PC-9 (cell line): ENCODE measurements around the gene OPN1LW. TPM values are rescaled to one million over a fixed set of nuclear protein-coding genes. Genes with fewer than 3 reads are reported as not detected.

Experiments
- BruUV-seq: library from RNA; stranded (reverse); fragments of 400-500 nt; replicated peaks from 2 replicates; lab custom pipeline; 2021; lab: Mats Ljungman, UMichigan
- CTCF ChIA-PET: fragments of 300-600 bp; sonication (Branson Sonifier 250); formaldehyde crosslinking; loops from one replicate; lab custom pipeline; 2022; ENCODE audit warnings: antibody characterized with exemption; lab: Charles Lee
- POLR2A ChIA-PET: fragments of 300-600 bp; sonication (Branson Sonifier 250); formaldehyde crosslinking; loops from one replicate; lab custom pipeline; 2022; ENCODE audit warnings: antibody characterized with exemption; ENCODE audit not compliant: unreplicated experiment; lab: Charles Lee
- DNase-seq, 2 experiments: peaks; one replicate each; pipeline versions ENCODE4 v3.0.0 to v3.0.0-alpha.2; 2015 to 2022; ENCODE audit warnings: mixed read lengths in 1 of 2
- H2AFZ ChIP-seq: fragments of 200-600 bp; sonication (generic); 2 replicates; pipeline ENCODE4 v1.8.1; 2017; ENCODE audit warnings: antibody characterized with exemption
- H3F3A ChIP-seq: fragments of 200-600 bp; sonication (generic); 2 replicates; pipeline ENCODE4 v1.8.1; 2017; ENCODE audit warnings: antibody characterized with exemption, mild to moderate bottlenecking, low read depth; ENCODE audit not compliant: insufficient read depth
- H3K27ac ChIP-seq: fragments of 200-600 bp; sonication (generic); 2 replicates; pipeline ENCODE4 v1.6.1; 2016; ENCODE audit warnings: mixed run types
- H3K27me3 ChIP-seq: fragments of 200-600 bp; sonication (generic); 2 replicates; pipeline ENCODE4 v1.6.1; 2016; ENCODE audit warnings: low read depth, mixed run types; ENCODE audit not compliant: insufficient read depth
- H3K36me3 ChIP-seq: fragments of 200-600 bp; sonication (generic); 2 replicates; pipeline ENCODE4 v1.6.1; 2016; ENCODE audit warnings: low read depth, mixed run types
- H3K4me1 ChIP-seq: fragments of 200-600 bp; sonication (generic); replicated peaks from 2 replicates; pipeline ENCODE4 v1.6.1; 2016; ENCODE audit warnings: mixed run types; ENCODE audit not compliant: insufficient read depth
- H3K4me2 ChIP-seq: fragments of 200-600 bp; sonication (generic); 2 replicates; pipeline ENCODE4 v1.6.1; 2017; ENCODE audit warnings: mixed run types
- H3K4me3 ChIP-seq: fragments of 200-600 bp; sonication (generic); 2 replicates; pipeline ENCODE4 v1.6.1; 2016; ENCODE audit warnings: mixed run types
- H3K79me2 ChIP-seq: fragments of 200-600 bp; sonication (generic); 2 replicates; pipeline ENCODE4 v1.6.1; 2017; ENCODE audit warnings: low read depth, mixed run types
- H3K9me2 ChIP-seq: fragments of 200-600 bp; sonication (generic); 2 replicates; pipeline ENCODE4 v1.8.1; 2017; ENCODE audit warnings: mild to moderate bottlenecking; ENCODE audit not compliant: insufficient read depth
- H3K9me3 ChIP-seq: fragments of 200-600 bp; sonication (generic); 2 replicates; pipeline ENCODE4 v1.8.1; 2016; ENCODE audit warnings: low read depth; ENCODE audit not compliant: insufficient read depth
- H4K20me1 ChIP-seq: fragments of 200-600 bp; sonication (generic); 2 replicates; pipeline ENCODE4 v1.8.1; 2017; ENCODE audit not compliant: insufficient read depth
- CTCF ChIP-seq: fragments of 200-600 bp; sonication (generic); conservative IDR thresholded peaks from 2 replicates; pipeline ENCODE4 v1.6.1; 2017; ENCODE audit warnings: mixed run types, antibody characterized with exemption, mild to moderate bottlenecking, moderate library complexity
- EZH2 ChIP-seq: fragments of 200-600 bp; sonication (generic); IDR thresholded peaks from 2 replicates; pipeline ENCODE4 v1.8.0; 2017; ENCODE audit warnings: antibody characterized with exemption, low read depth
- intact Hi-C: fragments of 100-400 bp; cut with micrococcal nuclease; formaldehyde crosslinking; loops from one replicate; pipeline ENCODE4 v1.10.0; 2022; ENCODE audit not compliant: unreplicated experiment
- total RNA-seq: library from RNA; stranded (reverse); gene quantifications from 2 replicates; pipeline ENCODE4 v1.2.3, GENCODE V29; 2021

Gene OPN1LW
- total RNA-seq, 1 experiment from 2014 or later = not detected

DNA sequence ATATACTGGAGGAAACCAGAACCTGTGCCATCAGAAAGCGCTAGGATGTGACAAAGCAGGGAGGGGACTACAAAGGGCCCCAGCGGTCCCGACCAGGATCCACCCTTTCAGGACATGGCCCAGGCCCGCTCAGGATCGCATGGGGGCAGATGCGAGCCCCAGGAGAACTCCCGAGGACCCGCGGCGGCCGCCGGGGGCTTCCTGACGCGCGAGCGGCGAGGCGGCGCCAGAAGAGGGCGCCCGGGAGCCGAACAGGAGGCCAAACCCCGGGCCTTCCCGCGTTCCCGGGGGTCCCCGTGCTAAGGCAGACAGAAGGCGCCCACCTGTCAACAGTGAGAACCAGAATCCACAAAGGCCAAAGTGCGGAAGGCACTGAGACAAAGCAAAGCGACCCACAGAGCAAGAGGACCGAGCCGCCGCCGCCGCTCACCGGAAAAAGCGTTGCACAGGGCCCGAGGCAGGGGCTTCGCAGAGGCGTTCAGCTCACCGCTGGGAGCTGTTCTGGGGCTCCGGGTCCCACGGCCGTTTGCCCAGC lies 7.3 kb upstream of the OPN1LW start:
- no peaks in the 10 kb centered on the region for H3K36me3 ChIP-seq
- BruUV-seq = no TSS peak
- ChIA-PET POLR2A (interaction anchor here (0.6 kb wide), 1 partner anchor 92 kb away, joined by 3 read pairs; no protein-coding TSS in a partner anchor), CTCF (interaction anchor here (0.6 to 0.9 kb wide), 3 partner anchors 61 to 171 kb away, joined by 3 read pairs; no protein-coding TSS in a partner anchor)
- no peaks in the 10 kb centered on the region for H3K9me3 ChIP-seq
- no peak overlapping the region for H3K27ac ChIP-seq
- H2AFZ ChIP-seq = no peak overlapping the region
- peak overlapping the region; percentile 65 for H3K4me2 ChIP-seq
- no peaks in the 10 kb centered on the region for H4K20me1 ChIP-seq
- TF ChIP-seq CTCF (peak; percentile 81), EZH2 (no peak)
- H3K4me1 ChIP-seq = no peaks in the 10 kb centered on the region
- no peak overlapping the region for H3K4me3 ChIP-seq
- peak; percentile 42 to 73 for DNase-seq
- intact Hi-C loops = no loop called here
- H3K27me3 ChIP-seq = no peaks in the 10 kb centered on the region
- no peaks in the 10 kb centered on the region for H3K79me2 ChIP-seq
- H3F3A ChIP-seq = no peaks in the 10 kb centered on the region
- no peaks in the 10 kb centered on the region for H3K9me2 ChIP-seq

GRCh38 chrX:154138857-154139256 lies 5.2 kb upstream of the OPN1LW start:
- no peak overlapping the region for H3K4me2 ChIP-seq
- H3K4me1 ChIP-seq = no peaks in the 10 kb centered on the region
- H3K36me3 ChIP-seq = no peaks in the 10 kb centered on the region
- no peak overlapping the region for H3K27ac ChIP-seq
- BruUV-seq = no TSS peak
- H2AFZ ChIP-seq = no peak overlapping the region
- H3K27me3 ChIP-seq = no peaks in the 10 kb centered on the region
- no peaks in the 10 kb centered on the region for H3K79me2 ChIP-seq
- no peaks in the 10 kb centered on the region for H3K9me3 ChIP-seq
- POLR2A ChIA-PET = interaction anchor here (0.7 kb wide), 1 partner anchor 171 kb away, joined by 3 read pairs; no protein-coding TSS in a partner anchor
- H3K4me3 ChIP-seq = no peak overlapping the region
- DNase-seq = no peak
- no peak for TF ChIP-seq CTCF
- no peak for TF ChIP-seq EZH2
- H4K20me1 ChIP-seq = no peaks in the 10 kb centered on the region
- intact Hi-C loops = no loop called here
- no peaks in the 10 kb centered on the region for H3F3A ChIP-seq
- no peaks in the 10 kb centered on the region for H3K9me2 ChIP-seq
- CTCF ChIA-PET = no interaction called here

DNA sequence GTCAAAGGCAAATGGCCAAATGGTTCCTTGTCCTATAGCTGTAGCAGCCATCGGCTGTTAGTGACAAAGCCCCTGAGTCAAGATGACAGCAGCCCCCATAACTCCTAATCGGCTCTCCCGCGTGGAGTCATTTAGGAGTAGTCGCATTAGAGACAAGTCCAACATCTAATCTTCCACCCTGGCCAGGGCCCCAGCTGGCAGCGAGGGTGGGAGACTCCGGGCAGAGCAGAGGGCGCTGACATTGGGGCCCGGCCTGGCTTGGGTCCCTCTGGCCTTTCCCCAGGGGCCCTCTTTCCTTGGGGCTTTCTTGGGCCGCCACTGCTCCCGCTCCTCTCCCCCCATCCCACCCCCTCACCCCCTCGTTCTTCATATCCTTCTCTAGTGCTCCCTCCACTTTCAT lies 3.8 kb upstream of the OPN1LW start:
- TF ChIP-seq CTCF (no peak), EZH2 (no peak)
- no peaks in the 10 kb centered on the region for H3K27me3 ChIP-seq
- no peaks in the 10 kb centered on the region for H3K9me2 ChIP-seq
- ChIA-PET POLR2A (no interaction called here), CTCF (no interaction called here)
- no peaks in the 10 kb centered on the region for H3K4me1 ChIP-seq
- no peaks in the 10 kb centered on the region for H3K79me2 ChIP-seq
- no peaks in the 10 kb centered on the region for H3K36me3 ChIP-seq
- H3F3A ChIP-seq = no peaks in the 10 kb centered on the region
- H3K9me3 ChIP-seq = no peaks in the 10 kb centered on the region
- no peak for DNase-seq
- H3K4me3 ChIP-seq = no peak overlapping the region
- H4K20me1 ChIP-seq = no peaks in the 10 kb centered on the region
- no TSS peak for BruUV-seq
- no peak overlapping the region for H3K27ac ChIP-seq
- intact Hi-C loops = no loop called here
- H3K4me2 ChIP-seq = no peak overlapping the region
- H2AFZ ChIP-seq = no peak overlapping the region
